Choroid plexus epithelial cell (primary cell): ENCODE data around the gene TRIM59.

ENCODE experiments used
- DNase-seq: peaks from one replicate; pipeline ENCODE4 v3.0.0-alpha.2; 2010; ENCODE audit warnings: low read depth
- H3K4me3 ChIP-seq: 2 replicates; pipeline ENCODE4 v1.5.1; 2011; ENCODE audit warnings: low read depth, mild to moderate bottlenecking, control low read depth, low read length, moderate library complexity
- TF ChIP-seq, protein P1 (sequence below): conservative IDR thresholded peaks from 2 replicates; pipeline ENCODE4 v1.5.1; 2011; ENCODE audit warnings: low read depth, mild to moderate bottlenecking, control low read depth, inconsistent platforms, low read length, moderate library complexity

TRIM59 gene

DNA sequence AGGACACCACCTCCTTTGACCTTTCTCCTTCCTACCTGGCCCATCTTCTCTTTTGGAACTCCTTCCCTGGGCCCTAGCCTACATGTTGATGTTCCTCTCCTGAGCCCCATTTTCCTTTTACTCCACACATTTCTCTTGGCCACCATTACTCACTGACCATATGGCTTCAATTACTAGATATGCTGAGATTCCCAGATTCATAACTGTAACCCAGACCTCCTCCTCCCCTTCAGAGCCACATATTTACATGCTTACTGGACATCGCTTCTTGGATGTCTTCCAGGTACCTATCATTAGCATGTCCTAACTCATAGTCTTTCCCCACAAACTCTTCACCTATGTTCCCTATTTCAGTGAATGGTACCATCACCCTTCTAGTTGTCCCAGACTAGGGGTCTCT lies 24.4 kb upstream of the TRIM59 start:
- TF ChIP-seq, protein P1, sequence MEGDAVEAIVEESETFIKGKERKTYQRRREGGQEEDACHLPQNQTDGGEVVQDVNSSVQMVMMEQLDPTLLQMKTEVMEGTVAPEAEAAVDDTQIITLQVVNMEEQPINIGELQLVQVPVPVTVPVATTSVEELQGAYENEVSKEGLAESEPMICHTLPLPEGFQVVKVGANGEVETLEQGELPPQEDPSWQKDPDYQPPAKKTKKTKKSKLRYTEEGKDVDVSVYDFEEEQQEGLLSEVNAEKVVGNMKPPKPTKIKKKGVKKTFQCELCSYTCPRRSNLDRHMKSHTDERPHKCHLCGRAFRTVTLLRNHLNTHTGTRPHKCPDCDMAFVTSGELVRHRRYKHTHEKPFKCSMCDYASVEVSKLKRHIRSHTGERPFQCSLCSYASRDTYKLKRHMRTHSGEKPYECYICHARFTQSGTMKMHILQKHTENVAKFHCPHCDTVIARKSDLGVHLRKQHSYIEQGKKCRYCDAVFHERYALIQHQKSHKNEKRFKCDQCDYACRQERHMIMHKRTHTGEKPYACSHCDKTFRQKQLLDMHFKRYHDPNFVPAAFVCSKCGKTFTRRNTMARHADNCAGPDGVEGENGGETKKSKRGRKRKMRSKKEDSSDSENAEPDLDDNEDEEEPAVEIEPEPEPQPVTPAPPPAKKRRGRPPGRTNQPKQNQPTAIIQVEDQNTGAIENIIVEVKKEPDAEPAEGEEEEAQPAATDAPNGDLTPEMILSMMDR, result no peak
- no peak overlapping the region for H3K4me3 ChIP-seq
- peak; percentile 96 for DNase-seq

DNA sequence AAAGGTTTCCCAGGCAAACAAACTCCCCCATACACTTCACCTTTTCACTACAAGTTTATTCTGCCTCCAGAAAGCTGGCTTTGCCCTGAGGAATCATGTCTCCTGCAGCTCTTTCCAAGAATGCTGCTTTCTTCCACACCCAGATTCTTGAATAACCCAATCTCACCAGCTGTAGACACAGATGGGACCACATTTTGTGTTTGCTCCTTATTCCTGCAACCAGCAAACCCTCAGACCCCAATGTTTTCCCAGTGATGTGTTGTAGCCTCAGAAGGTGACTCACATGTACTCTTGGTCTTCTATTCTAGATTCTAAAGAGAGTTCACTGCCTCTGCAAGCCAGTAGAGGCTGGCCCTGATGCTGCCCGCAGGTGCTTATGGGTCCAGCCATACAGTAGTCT lies 23.6 kb upstream of the TRIM59 start:
- DNase-seq, result peak; percentile 50
- H3K4me3 ChIP-seq, result no peak overlapping the region
- TF ChIP-seq, protein P1, result no peak

DNA sequence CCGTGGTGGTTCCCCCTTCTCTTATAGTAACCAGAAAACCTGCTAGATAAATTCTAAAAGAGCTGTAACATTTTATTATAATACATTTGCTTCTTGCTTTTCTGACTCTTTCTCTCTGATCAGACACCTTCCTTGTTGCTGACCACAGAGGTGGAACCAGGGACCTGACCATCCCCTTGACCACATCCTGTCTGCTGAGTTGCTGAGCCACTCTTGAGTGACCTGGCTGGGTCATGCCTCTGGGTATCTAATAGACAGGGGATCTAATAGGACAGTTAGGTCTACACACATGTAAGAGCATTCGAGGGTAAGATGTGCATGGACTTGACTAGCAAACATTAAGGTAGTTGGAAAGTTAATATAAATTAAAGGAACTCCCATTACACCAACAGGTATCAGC lies 22.8 kb upstream of the TRIM59 start:
- TF ChIP-seq, protein P1, result no peak
- no peak overlapping the region for H3K4me3 ChIP-seq
- DNase-seq, result no peak

DNA sequence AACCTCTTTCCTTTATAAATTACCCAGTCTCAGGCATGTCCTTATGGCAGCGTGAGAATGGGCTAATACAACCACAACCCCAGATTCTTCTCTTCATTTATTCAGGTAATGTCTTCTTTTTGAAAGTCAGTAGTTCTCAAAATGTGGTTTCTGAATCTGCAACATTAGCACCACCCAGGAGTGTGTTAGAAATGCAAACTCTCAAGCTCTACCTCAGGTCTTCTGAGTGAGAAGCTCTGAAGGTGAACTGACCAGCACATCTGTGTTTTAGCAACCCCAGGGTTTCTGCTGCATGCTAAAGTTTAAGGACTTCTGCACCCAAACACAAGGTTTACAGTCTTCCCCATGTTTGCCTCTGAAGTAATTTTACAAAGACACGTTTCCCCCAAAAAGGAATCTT lies 22.3 kb upstream of the TRIM59 start:
- TF ChIP-seq, protein P1, result no peak
- no peak overlapping the region for H3K4me3 ChIP-seq
- no peak for DNase-seq

DNA sequence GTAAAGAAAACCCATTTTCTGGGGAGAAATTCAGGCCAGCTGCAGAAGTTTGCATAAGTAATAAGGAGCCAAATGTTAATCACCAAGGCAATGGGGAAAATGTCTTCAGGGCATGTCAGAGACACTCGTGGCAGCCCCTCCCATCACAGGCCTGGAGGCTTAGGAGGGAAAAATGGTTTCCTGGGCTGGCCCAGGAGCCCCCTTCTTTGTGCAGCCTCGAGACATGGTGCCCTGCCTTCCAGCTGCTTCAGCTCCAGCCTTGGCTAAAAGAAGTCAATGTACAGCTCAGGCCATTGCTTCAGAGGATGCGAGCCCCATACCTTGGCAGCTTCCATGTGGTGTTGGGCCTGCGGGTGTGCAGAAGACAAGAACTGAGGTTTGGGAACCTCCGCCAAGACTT lies 20.6 kb upstream of the TRIM59 start:
- DNase-seq, result no peak
- H3K4me3 ChIP-seq, result no peak overlapping the region
- TF ChIP-seq, protein P1, result no peak

DNA sequence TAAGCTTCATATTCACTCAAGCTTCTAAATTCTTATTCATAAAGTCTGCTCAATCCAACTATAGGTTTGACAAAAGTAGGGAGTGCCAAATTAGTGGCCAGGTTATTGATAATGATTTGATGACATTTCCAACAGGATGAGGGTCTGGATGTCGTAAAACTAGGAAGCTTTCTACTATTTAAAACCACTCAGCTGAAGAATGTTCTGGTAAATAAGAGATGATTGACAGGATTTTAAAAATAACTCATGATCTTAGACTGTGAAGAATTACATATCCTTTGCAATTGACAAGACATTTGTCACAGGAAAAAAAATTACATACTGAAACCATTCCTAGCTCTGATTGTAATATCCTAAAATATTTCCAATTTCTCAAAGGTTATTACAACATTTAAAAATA lies 15.4 kb upstream of the TRIM59 start:
- no peak overlapping the region for H3K4me3 ChIP-seq
- no peak for DNase-seq
- TF ChIP-seq, protein P1, result no peak

DNA sequence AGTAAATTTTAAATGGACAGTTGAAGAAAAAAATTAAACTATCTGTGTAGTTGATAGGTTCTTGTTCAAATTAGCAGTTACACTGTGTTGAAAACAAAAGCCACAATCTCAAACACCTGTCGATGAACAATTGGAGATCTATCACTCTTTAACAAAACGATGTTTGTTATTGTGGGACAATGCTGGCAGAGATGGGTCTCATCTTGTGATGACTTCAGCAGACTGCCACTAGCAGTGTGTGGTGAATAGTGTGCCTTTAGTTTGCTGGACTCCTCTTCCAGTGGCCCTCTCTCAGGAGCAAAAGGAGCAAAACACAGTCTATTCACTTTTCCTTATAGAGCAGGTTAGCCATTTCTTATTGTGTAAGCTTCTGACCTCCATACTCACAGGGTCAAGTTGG lies 14.7 kb upstream of the TRIM59 start:
- H3K4me3 ChIP-seq, result no peak overlapping the region
- no peak for DNase-seq
- TF ChIP-seq, protein P1, result no peak
